GM06990 (cell line): ENCODE data around the gene CLCNKB.

Experiments used
- DNase-seq: peaks from one replicate; pipeline ENCODE4 v3.0.0-alpha.2; 2011; ENCODE audit not compliant: insufficient read length; ENCODE audit errors: extremely low read depth
- H3K27me3 ChIP-seq: replicated peaks from 2 replicates; pipeline ENCODE4 v1.6.0; 2011; ENCODE audit warnings: low read length; ENCODE audit not compliant: control insufficient read depth, insufficient read depth
- H3K36me3 ChIP-seq: 2 replicates; pipeline ENCODE4 v1.5.1; 2011; ENCODE audit warnings: low read length; ENCODE audit not compliant: control insufficient read depth, insufficient read depth
- H3K4me3 ChIP-seq: replicated peaks from 2 replicates; pipeline ENCODE4 v1.5.1; 2011; ENCODE audit warnings: low read depth, mild to moderate bottlenecking, control low read depth, low read length
- CTCF ChIP-seq: IDR thresholded peaks from 2 replicates; pipeline ENCODE4 v1.5.1; 2011; ENCODE audit warnings: low read length, control low read depth, mild to moderate bottlenecking, inconsistent platforms; ENCODE audit not compliant: insufficient read depth, poor library complexity, severe bottlenecking

The CLCNKB gene

DNA sequence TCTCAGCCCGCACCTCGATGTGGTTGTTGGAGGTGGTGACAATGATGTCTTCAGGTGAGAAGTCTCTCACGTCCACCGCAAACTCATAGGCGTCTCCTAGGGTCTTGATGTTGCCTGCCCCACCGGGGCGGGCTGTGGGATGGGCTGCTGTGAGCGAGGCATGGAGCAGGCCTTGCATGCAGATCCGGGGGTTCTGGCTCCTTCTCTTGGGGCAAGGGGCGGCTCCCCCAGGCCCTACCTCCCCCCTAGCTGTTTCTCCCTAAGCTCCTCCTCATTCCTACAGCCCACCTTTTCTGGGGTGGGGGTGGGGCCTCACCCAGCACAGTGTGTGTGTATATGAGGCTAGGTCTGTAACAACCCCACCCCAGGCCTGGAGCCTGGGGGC lies 26.5 kb upstream of the CLCNKB start:
- no peak for TF ChIP-seq CTCF
- no peak for DNase-seq
- no peaks in the 10 kb centered on the region for H3K36me3 ChIP-seq
- no peak overlapping the region for H3K4me3 ChIP-seq
- H3K27me3 ChIP-seq = peaks cover 4% of the 10 kb centered on the region; the same call in 1 of the 2 replicates

DNA sequence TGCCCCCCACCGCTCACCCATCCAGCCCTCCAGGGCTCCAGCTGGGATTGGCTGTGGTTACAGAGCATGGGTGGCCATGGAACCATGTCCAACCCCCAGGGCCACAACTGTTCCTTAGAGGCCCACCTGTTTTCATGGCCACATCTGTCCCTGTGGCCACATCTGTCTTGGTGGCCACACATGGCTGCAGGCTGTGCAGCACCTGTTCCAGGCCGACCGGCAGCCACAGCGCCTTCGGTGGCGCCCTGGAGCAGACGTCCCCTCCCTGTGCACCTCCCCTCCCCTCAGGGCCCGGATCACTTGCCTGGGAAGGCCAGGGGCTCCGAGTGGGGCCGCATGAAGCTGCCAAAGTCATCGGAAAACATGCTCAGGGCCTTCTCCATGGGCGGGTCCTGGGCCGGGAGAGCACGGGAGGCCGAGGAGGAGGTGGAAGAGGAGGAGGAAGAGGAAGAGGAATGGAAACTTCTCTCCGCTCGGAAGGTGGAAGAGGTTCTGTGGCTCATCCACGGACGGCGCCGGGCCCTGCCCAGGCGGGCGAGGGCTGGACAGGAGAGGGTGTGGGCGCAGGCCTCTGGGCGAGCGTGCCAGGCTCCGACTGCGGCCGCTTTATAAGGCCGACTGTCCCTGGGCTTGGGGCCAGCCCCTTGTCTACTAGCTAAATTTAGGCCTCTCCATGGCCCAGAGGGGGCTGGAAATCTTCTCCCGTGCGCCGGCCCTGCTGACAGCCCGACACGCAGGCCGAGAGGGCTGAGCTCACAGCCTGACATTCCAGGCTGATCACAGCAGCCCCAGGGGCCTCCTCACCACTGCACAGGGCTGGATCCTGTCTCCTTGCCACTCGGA lies 25.9 kb upstream of the CLCNKB start, which contains the start of gene HSPB7:
Gene HSPB7 (minus strand): TSS at position 583 of the 843 bp plus-strand sequence. CDS start 80 bp downstream, at position 503.
- Histone ChIP-seq H3K4me3 (no peak within 1 kb of the TSS), H3K27me3 (peaks cover 5% of the 10 kb centered on the region; the same call in 1 of the 2 replicates), H3K36me3 (no peaks in the 10 kb centered on the region)
- DNase-seq = no peak
- peak; percentile 16 for TF ChIP-seq CTCF

- no peak for DNase-seq
- no peak for TF ChIP-seq CTCF
- no peak overlapping the region for H3K4me3 ChIP-seq
- peaks cover 5% of the 10 kb centered on the region; the same call in 1 of the 2 replicates for H3K27me3 ChIP-seq
- no peaks in the 10 kb centered on the region for H3K36me3 ChIP-seq
Measured at GRCh38 chr1:16018308-16018707, 25.3 kb upstream of the CLCNKB start.

DNA sequence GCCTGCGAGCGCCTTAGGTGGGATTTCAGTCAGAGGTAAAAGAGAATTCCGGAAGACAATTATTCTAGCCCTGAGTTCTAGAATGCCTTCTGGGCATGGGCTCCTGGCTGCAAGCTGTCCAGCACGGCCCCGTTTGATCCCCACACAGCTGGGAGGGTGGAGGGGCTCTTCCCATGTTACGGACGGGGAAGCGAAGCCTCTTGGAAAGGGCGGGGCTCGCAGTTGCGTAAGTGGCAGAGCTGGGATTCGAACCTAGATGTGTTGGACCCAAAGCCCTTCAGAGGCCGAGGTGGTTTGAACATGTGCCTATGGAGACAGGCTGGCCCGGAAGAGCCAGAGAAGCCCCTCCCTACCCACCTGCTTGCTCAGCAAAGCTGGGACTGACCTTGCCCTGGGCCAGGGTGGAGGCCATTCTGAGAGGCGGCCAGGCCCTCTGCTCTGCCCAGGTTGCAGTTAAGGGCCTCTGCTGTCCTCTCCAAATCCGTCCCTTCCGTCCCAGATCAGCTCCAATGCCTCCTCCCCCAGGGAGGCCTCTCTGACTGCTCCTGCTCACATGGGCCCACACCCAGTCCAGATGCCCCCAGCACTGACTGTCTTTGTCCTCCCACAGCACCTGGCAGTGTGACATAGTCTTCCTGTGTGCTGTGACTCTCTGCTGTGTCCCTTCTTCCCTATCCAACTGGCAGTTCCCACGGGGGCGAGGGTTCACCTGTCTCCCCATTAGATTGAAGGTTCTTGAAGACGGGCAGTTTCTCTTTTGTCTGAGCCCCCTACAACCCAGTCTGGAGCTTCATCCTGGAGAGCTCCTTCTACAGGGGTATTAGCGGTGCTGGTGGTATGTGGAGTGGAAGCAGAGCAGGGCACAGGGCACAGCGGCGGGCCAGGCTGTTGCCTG lies 24.6 kb upstream of the CLCNKB start:
- Histone ChIP-seq H3K27me3 (peaks cover 5% of the 10 kb centered on the region; the same call in 1 of the 2 replicates), H3K36me3 (no peaks in the 10 kb centered on the region), H3K4me3 (no peak overlapping the region)
- no peak for DNase-seq
- TF ChIP-seq CTCF = no peak

- TF ChIP-seq CTCF = no peak
- H3K4me3 ChIP-seq = no peak overlapping the region
- DNase-seq = no peak
- H3K36me3 ChIP-seq = no peaks in the 10 kb centered on the region
- H3K27me3 ChIP-seq = peaks cover 5% of the 10 kb centered on the region; the same call in 1 of the 2 replicates
Measured at GRCh38 chr1:16019644-16020277, 23.8 kb upstream of the CLCNKB start.
